Spinal cord (tissue), 10 donors: ENCODE measurements around the gene FOXC2. TPM values are rescaled to one million over a fixed set of nuclear protein-coding genes. Genes with fewer than 3 reads are reported as not detected.

Source experiments
- DNase-seq, 6 donors: peaks; one replicate each; pipeline versions ENCODE4 v3.0.0 to v3.0.0-alpha.2; 2013 to 2015; ENCODE audit warnings: low spot score in 6 of 6, low read depth in 4 of 6
- H3K27ac ChIP-seq: one replicate; pipeline ENCODE4 v1.5.1; 2013; ENCODE audit warnings: low read depth, low read length, control low read depth
- H3K27me3 ChIP-seq: one replicate; pipeline ENCODE4 v1.6.1; 2013; ENCODE audit warnings: low read length; ENCODE audit not compliant: control insufficient read depth, insufficient read depth
- H3K36me3 ChIP-seq: one replicate; pipeline ENCODE4 v1.6.1; 2013; ENCODE audit warnings: low read length; ENCODE audit not compliant: control insufficient read depth, insufficient read depth
- H3K4me1 ChIP-seq: one replicate; pipeline ENCODE4 v1.6.1; 2013; ENCODE audit warnings: low read length; ENCODE audit not compliant: control insufficient read depth, insufficient read depth
- H3K4me3 ChIP-seq: one replicate; pipeline ENCODE4 v1.5.1; 2013; ENCODE audit warnings: low read depth, low read length, control low read depth
- H3K9me3 ChIP-seq: one replicate; pipeline ENCODE4 v1.6.1; 2013; ENCODE audit warnings: low read length; ENCODE audit not compliant: control insufficient read depth, insufficient read depth
- WGBS: methylation state at CpG from one replicate; pipeline ENCODE4 v1.1.5; 2013; ENCODE audit warnings: missing lambda C conversion rate; ENCODE audit not compliant: insufficient coverage; 5-methylcytosine and 5-hydroxymethylcytosine counted together
- long read RNA-seq, 4 donors: transcript quantifications; one replicate each; lab custom pipeline, GENCODE V29; 2026
- polyA plus RNA-seq, 2 donors: library from polyadenylated mRNA; unstranded; fragments of 120-200 nt; gene quantifications; one replicate each; pipeline ENCODE4 v1.2.1, GENCODE V29; 2013; ENCODE audit not compliant: insufficient read length in 2 of 2
- total RNA-seq, 2 donors: library from RNA; depleted of rRNA in 1 of 2; stranded (reverse); fragments of 120-200 nt in 1 of 2; fragments of >200 nt in 1 of 2; gene quantifications; one replicate each; pipeline versions ENCODE4 v1.2.3 to v1.2.4, GENCODE V29; 2013 to 2014
- donor health status: healthy.

The FOXC2 gene
- total RNA-seq (10 to 100 TPM in 1 of 2 donors, 1 to 10 TPM in 1; 9.6 to 17.5 TPM), polyA plus RNA-seq (10 to 100 TPM in 1 of 2 donors, 1 to 10 TPM in 1; 4.7 to 31.1 TPM)
- long read RNA-seq, donor 1, transcript FOXC2-202 (1 exons, 2,900 nt) = minor isoform, 14 of 37 reads
- long read RNA-seq, donor 1, transcript FOXC2-201 (1 exons, 2,478 nt) = major isoform, 23 of 37 reads
- long read RNA-seq, donor 1, partial matches to known transcripts = 0 of 37 reads
- long read RNA-seq, donor 1, other reads (novel, unspliced or antisense) = 0 of 37 reads
- long read RNA-seq, donor 2 = 0 reads
- long read RNA-seq, donor 3, transcript FOXC2-202 (1 exons, 2,900 nt) = major isoform, 6 of 10 reads
- long read RNA-seq, donor 3, partial matches to known transcripts = 0 of 10 reads
- long read RNA-seq, donor 3, other reads (novel, unspliced or antisense) = 0 of 10 reads
- long read RNA-seq, donor 4, partial matches to known transcripts = 0 of 3 reads
- long read RNA-seq, donor 4, other reads (novel, unspliced or antisense) = 0 of 3 reads

GRCh38 chr16:86566601-86566965 lies at the start of gene FOXC2:
Gene FOXC2, plus strand, starts transcription at chr16:86566829. Its CDS starts 507 bp downstream, at chr16:86567336.
- peak within 1 kb of the TSS; percentile 53 for H3K4me3 ChIP-seq
- H3K27me3 ChIP-seq = peaks cover 75% of the 10 kb centered on the region
- DNase-seq = peak in 3 of 6 donors; percentile 54 to 92 (median 85)
- peak within 1 kb of the TSS; percentile 80 for H3K27ac ChIP-seq
- H3K9me3 ChIP-seq = no peaks in the 10 kb centered on the region
- H3K36me3 ChIP-seq = no peaks in the 10 kb centered on the region
- under 1% methylated on average over 30 of the region's 30 CpGs for WGBS
- peaks cover 19% of the 10 kb centered on the region for H3K4me1 ChIP-seq

- Histone ChIP-seq H3K36me3 (no peaks in the 10 kb centered on the region), H3K4me1 (peaks cover 22% of the 10 kb centered on the region), H3K27me3 (peaks cover 96% of the 10 kb centered on the region), H3K4me3 (no peak overlapping the region), H3K9me3 (no peaks in the 10 kb centered on the region), H3K27ac (no peak overlapping the region)
- DNase-seq = no peak
- 15% methylated on average over 3 of the region's 9 CpGs for WGBS
Measured at GRCh38 chr16:86517033-86517432, 49.6 kb upstream of the FOXC2 start.

GRCh38 chr16:86517652-86518258 lies 48.9 kb upstream of the FOXC2 start:
- Histone ChIP-seq H3K36me3 (no peaks in the 10 kb centered on the region), H3K4me1 (peaks cover 22% of the 10 kb centered on the region), H3K4me3 (no peak overlapping the region), H3K27ac (no peak overlapping the region), H3K9me3 (no peaks in the 10 kb centered on the region), H3K27me3 (peaks cover 94% of the 10 kb centered on the region)
- WGBS = 23% methylated on average over 17 of the region's 17 CpGs
- DNase-seq = peak in 3 of 6 donors; percentile 55 to 91 (median 79)

GRCh38 chr16:86519007-86519648 lies 47.5 kb upstream of the FOXC2 start:
- no peak for DNase-seq
- WGBS = 84% methylated on average over 16 of the region's 16 CpGs
- H3K27ac ChIP-seq = no peak overlapping the region
- no peaks in the 10 kb centered on the region for H3K9me3 ChIP-seq
- H3K36me3 ChIP-seq = no peaks in the 10 kb centered on the region
- peaks cover 89% of the 10 kb centered on the region for H3K27me3 ChIP-seq
- peaks cover 27% of the 10 kb centered on the region for H3K4me1 ChIP-seq
- no peak overlapping the region for H3K4me3 ChIP-seq

GRCh38 chr16:86519649-86520316 lies 46.8 kb upstream of the FOXC2 start:
- peaks cover 82% of the 10 kb centered on the region for H3K27me3 ChIP-seq
- H3K4me1 ChIP-seq = peaks cover 27% of the 10 kb centered on the region
- no peaks in the 10 kb centered on the region for H3K36me3 ChIP-seq
- WGBS = 28% methylated on average over 30 of the region's 31 CpGs
- no peaks in the 10 kb centered on the region for H3K9me3 ChIP-seq
- peak in 2 of 6 donors; percentile 72 to 77 for DNase-seq
- no peak overlapping the region for H3K4me3 ChIP-seq
- no peak overlapping the region for H3K27ac ChIP-seq

GRCh38 chr16:86520317-86521210 lies 46.1 kb upstream of the FOXC2 start:
- WGBS = 39% methylated on average over 22 of the region's 30 CpGs
- no peak overlapping the region for H3K4me3 ChIP-seq
- no peaks in the 10 kb centered on the region for H3K9me3 ChIP-seq
- H3K36me3 ChIP-seq = no peaks in the 10 kb centered on the region
- peaks cover 23% of the 10 kb centered on the region for H3K4me1 ChIP-seq
- H3K27me3 ChIP-seq = peaks cover 74% of the 10 kb centered on the region
- no peak overlapping the region for H3K27ac ChIP-seq
- DNase-seq = no peak

- WGBS = 55% methylated on average over 27 of the region's 35 CpGs
- Histone ChIP-seq H3K27ac (no peak overlapping the region), H3K9me3 (no peaks in the 10 kb centered on the region), H3K4me3 (no peak overlapping the region), H3K27me3 (peaks cover 65% of the 10 kb centered on the region), H3K4me1 (peaks cover 16% of the 10 kb centered on the region), H3K36me3 (no peaks in the 10 kb centered on the region)
- DNase-seq = no peak
Measured at GRCh38 chr16:86521236-86522197, 45.1 kb upstream of the FOXC2 start.

- peaks cover 2% of the 10 kb centered on the region for H3K36me3 ChIP-seq
- 78% methylated on average over 12 of the region's 16 CpGs for WGBS
- peaks cover 54% of the 10 kb centered on the region for H3K27me3 ChIP-seq
- H3K4me3 ChIP-seq = no peak overlapping the region
- peaks cover 16% of the 10 kb centered on the region for H3K4me1 ChIP-seq
- H3K27ac ChIP-seq = no peak overlapping the region
- H3K9me3 ChIP-seq = no peaks in the 10 kb centered on the region
- no peak for DNase-seq
Measured at GRCh38 chr16:86522634-86523033, 44.0 kb upstream of the FOXC2 start.
